ACC112 (cell line): Measurements from ENCODE around the gene UBE2I.

Source experiments
- H2AFZ ChIP-seq: fragments of 200-600 bp; sonication (generic); one replicate; pipeline ENCODE4 v1.6.0; 2017; ENCODE audit warnings: antibody characterized with exemption, low read length; ENCODE audit not compliant: unreplicated experiment
- H3K27ac ChIP-seq: fragments of 200-600 bp; sonication (generic); 2 replicates; pipeline ENCODE4 v1.5.1; 2014; ENCODE audit warnings: low read depth, mild to moderate bottlenecking, antibody characterized with exemption, low read length, moderate library complexity
- H3K27me3 ChIP-seq: fragments of 200-600 bp; sonication (generic); 2 replicates; pipeline ENCODE4 v1.6.1; 2014; ENCODE audit warnings: mild to moderate bottlenecking, antibody characterized with exemption, low read length, moderate library complexity, mixed read lengths; ENCODE audit not compliant: insufficient read depth
- H3K36me3 ChIP-seq: fragments of 200-600 bp; sonication (generic); 2 replicates; pipeline ENCODE4 v1.6.1; 2016; ENCODE audit warnings: mild to moderate bottlenecking, antibody characterized with exemption, low read length, moderate library complexity, mixed read lengths; ENCODE audit not compliant: insufficient read depth
- H3K4me1 ChIP-seq: fragments of 200-600 bp; sonication (generic); one replicate; pipeline ENCODE4 v1.6.1; 2016; ENCODE audit warnings: low read length, mixed read lengths; ENCODE audit not compliant: insufficient read depth, unreplicated experiment, control insufficient read depth
- H3K4me3 ChIP-seq: fragments of 200-600 bp; sonication (generic); 2 replicates; pipeline ENCODE4 v1.5.1; 2014; ENCODE audit warnings: mild to moderate bottlenecking, low read depth, low read length
- H3K79me2 ChIP-seq: fragments of 200-600 bp; sonication (generic); one replicate; pipeline ENCODE4 v1.6.0; 2016; ENCODE audit warnings: low read length; ENCODE audit not compliant: control insufficient read depth, unreplicated experiment, insufficient read depth

Gene UBE2I

DNA sequence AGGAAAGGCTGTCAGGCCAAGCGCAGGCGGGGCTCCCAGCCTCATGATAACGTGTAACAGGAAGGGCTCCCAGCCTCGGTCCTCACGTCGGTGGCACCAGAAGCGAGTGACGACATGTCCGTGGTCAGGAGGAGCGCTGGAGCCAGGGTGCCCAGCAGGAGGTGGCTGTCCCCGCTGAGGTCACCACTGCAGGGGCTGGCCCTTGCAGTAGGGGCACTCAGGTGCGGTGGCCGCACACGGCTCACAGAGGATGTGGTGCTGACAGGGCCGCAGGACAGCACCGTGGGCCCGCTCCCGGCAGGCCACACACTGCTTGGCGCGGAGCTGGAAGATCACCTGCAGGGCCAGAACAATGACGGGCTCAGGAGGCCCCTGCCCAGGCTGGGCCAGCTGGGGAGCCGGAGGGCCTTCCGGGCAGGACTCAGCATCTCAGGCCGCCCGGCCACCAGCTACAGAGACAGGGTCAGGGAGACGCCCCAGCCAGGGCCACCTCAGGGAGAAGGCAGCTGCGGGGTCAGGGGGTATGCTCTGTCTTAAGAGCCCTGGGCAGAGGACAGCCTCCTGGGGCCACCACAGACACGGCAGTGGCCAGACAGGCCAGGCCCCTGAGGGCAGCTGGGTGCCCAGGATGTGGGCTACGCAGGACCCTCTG lies 56.8 kb downstream of the UBE2I start:
- peaks cover 13% of the 10 kb centered on the region for H3K79me2 ChIP-seq
- H3K4me3 ChIP-seq, result no peak overlapping the region
- no peaks in the 10 kb centered on the region for H3K27me3 ChIP-seq
- H3K36me3 ChIP-seq, result peaks cover 9% of the 10 kb centered on the region
- H3K4me1 ChIP-seq, result no peaks in the 10 kb centered on the region
- no peak overlapping the region for H3K27ac ChIP-seq
- no peak overlapping the region for H2AFZ ChIP-seq

GRCh38 chr16:1366712-1367299 lies 57.4 kb downstream of the UBE2I start:
- H3K4me1 ChIP-seq, result no peaks in the 10 kb centered on the region
- H3K36me3 ChIP-seq, result peaks cover 12% of the 10 kb centered on the region

GRCh38 chr16:1367486-1368174 lies 58.2 kb downstream of the UBE2I start:
- Histone ChIP-seq H3K27me3 (no peaks in the 10 kb centered on the region), H3K27ac (no peak overlapping the region), H3K79me2 (peaks cover 9% of the 10 kb centered on the region), H3K36me3 (peaks cover 12% of the 10 kb centered on the region), H2AFZ (no peak overlapping the region), H3K4me3 (no peak overlapping the region), H3K4me1 (no peaks in the 10 kb centered on the region)

More at GRCh38 chr16:1366712-1367299, 57.4 kb downstream of the UBE2I start:
- H3K79me2 ChIP-seq, result peaks cover 16% of the 10 kb centered on the region
- H3K4me3 ChIP-seq, result no peak overlapping the region
- no peak overlapping the region for H3K27ac ChIP-seq
- H2AFZ ChIP-seq, result no peak overlapping the region
- no peaks in the 10 kb centered on the region for H3K27me3 ChIP-seq

DNA sequence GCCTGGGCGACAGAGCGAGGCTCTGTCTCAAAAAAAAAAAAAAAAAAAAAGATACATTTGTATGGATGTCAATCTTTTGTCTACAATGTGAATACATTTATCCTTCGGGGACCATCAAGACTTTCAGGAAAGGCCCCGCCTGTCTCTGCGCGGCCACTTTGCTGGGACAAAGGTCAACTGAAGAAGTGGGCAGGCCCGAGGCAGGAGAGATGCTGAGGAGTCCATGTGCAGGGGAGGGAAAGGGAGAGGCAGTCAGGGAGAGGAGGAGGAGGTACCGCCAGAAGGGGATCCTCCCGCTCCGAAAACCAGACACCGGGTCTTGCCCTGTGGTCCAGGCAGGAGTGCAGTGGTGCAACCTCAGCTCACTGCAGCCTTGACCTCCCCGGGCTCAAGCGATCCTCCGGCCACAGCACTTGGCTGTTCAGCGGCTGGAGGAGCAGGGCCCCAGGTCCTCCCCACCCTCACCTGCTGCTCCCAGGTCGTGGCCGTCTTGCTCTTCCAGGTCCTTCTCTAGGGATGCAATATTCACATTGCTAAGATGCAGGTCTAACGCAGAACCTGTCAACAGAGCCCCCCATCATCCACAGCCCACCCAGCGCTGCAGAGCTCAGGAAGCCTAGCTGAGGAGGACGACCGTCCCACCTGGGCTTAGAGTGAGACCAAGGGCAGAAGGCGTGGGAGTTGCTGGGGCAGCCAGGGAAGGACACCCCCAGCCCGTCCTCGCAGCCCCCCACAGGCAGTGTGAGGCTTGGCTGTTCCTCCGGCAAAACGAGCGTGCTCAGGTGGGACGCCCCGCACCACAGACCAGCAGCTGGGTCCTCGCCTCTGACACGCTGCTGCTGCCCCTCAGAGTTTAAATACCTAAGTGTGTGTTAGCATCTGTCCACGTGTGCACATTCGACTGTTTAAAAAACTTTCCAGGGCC lies 61.9 kb downstream of the UBE2I start:
- Histone ChIP-seq H3K79me2 (peaks cover 16% of the 10 kb centered on the region), H3K36me3 (peaks cover 3% of the 10 kb centered on the region; the same call in 1 of the 2 replicates), H3K4me1 (no peaks in the 10 kb centered on the region), H3K27me3 (no peaks in the 10 kb centered on the region), H3K27ac (no peak overlapping the region), H3K4me3 (no peak overlapping the region), H2AFZ (no peak overlapping the region)

DNA sequence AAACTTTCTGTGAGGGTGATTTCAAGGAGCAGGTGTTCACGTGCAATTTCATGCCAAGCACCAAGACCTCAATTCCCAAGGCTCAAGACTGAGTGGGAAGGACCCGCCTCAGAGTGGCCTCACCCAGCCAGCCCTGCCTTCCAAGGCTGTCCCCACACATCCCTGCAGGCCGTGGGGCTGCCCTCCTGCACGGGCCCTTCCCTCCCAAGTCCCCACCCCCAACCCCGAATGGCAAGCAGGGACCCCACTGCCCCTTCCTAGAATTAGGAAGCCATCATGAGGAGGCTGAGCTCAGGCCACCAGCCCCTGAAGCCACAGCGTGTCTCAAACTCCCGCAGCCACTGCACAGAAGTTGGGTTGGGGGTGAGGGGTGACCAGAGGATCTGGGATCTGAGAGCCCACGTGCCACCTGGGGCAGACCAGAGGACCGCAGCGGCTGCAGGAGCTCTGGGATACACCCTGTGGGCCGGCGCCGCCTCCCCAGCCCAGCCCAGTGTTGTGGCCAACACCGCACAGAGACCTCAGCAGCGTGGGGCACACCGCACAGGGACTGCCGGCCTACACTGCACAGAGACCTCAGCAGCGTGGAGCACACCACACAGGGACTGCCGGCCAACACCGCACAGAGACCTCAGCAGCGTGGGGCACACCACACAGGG lies 63.0 kb downstream of the UBE2I start:
- Histone ChIP-seq H3K36me3 (peaks cover 3% of the 10 kb centered on the region; the same call in 1 of the 2 replicates), H3K27me3 (no peaks in the 10 kb centered on the region), H2AFZ (no peak overlapping the region), H3K79me2 (peaks cover 16% of the 10 kb centered on the region), H3K4me3 (no peak overlapping the region), H3K4me1 (no peaks in the 10 kb centered on the region), H3K27ac (no peak overlapping the region)

DNA sequence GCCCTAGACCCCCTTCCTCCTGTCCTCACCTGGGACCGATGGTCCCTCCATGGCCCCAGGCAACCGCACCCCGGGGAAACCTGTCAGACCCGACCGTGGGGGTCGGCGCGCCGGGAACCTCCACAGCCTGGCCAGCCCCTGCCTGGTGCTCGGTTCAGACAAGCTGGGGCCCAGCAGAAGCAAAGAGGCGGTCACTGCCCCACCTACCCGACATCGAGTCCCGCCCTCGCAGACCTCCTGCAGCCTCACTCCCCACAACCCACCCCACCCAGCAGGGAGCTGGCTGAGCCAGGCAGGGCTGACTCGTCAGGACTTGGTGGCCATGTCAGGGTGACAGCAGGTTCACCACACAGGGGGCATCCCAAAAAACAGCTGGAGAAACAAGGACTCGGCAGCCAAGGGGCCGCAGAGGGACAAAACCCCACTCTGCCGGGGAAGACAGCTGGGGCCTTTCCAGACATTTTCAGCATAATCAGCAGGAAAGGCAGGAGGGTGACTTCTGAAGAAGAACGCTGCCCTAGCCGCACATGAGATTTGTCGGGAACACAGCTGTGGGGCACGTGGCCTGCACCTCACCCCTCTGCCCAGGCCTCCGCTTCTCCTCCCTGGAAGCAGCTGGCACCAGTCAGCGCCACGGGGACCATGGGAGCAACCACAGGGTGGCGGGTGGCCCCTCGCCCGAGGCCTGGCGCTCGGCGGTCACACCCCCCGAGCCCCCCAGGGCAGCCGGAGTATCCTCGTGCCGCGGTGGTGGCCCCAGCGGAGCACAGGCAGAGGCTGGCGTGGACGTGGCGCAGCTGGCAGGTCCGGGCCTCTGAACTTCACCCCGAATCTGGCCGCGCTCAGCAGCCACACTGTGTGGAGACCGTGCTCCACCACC lies 65.2 kb downstream of the UBE2I start:
- Histone ChIP-seq H3K79me2 (peaks cover 33% of the 10 kb centered on the region), H3K4me1 (peaks cover 12% of the 10 kb centered on the region), H3K36me3 (peaks cover 3% of the 10 kb centered on the region; the same call in 1 of the 2 replicates), H3K27ac (no peak overlapping the region), H3K4me3 (no peak overlapping the region), H3K27me3 (no peaks in the 10 kb centered on the region), H2AFZ (no peak overlapping the region)

- Histone ChIP-seq H3K36me3 (peaks cover 3% of the 10 kb centered on the region; the same call in 1 of the 2 replicates), H2AFZ (no peak overlapping the region), H3K4me1 (peaks cover 12% of the 10 kb centered on the region), H3K4me3 (no peak overlapping the region), H3K79me2 (peaks cover 33% of the 10 kb centered on the region), H3K27me3 (no peaks in the 10 kb centered on the region), H3K27ac (no peak overlapping the region)
Observed at GRCh38 chr16:1375298-1375640, 65.8 kb downstream of the UBE2I start.

DNA sequence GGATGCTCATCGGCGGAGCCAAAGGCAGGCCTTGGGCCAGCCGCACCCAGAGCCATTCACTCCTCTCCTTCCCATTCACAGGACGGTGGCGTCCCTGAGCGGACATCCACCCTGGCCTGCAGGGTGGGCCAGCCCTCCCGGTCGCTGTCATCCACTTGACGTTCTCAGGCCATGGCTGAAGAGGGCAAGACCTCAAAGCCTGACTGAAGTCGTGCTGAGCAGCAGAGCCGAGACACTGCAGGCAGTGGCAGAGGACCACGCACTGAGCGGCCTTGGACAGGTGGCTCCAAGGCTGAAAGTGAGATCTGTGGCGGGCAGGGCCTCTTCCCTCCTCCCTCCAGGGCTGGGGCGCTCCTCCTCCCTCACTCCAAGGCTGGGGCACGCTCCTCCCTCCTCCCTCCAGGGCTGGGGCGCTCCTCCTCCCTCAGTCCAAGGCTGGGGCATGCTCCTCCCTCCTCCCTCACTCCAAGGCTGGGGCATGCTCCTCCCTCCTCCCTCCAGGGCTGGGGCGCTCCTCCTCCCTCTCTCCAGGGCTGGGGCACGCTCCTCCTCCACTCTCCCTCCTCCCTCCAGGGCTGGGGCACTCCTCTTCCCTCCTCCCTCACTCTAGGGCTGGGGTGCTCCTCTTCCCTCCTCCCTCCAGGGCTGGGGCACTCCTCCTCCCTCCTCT lies 66.4 kb downstream of the UBE2I start:
- H3K4me1 ChIP-seq, result peaks cover 12% of the 10 kb centered on the region
- peaks cover 33% of the 10 kb centered on the region for H3K79me2 ChIP-seq
- no peaks in the 10 kb centered on the region for H3K27me3 ChIP-seq
- no peak overlapping the region for H3K27ac ChIP-seq
- H2AFZ ChIP-seq, result no peak overlapping the region
- H3K36me3 ChIP-seq, result peaks cover 3% of the 10 kb centered on the region; the same call in 1 of the 2 replicates
- no peak overlapping the region for H3K4me3 ChIP-seq
